ENCODE data around the gene CD44.

GRCh38 chr11:35171226-35171625 is 32.3 kb downstream of the CD44 start:
- TF ChIP-seq EZH2 (IDR thresholded peaks at IDR 0.05; ENCODE audit: insufficient read depth, poor library complexity, severe bottlenecking) (no peak), EZH2phosphoT487 (IDR thresholded peaks at IDR 0.05; ENCODE audit: insufficient read depth, low read depth) (no peak)

Measured in GM23248 (cell line).